GM21515 (cell line): ENCODE measurements around the gene USP10.

ENCODE experiments used
- ATAC-seq: cut with Tn5 transposase; IDR thresholded peaks from one replicate; pipeline ENCODE4 v1.9.1; 2021; ENCODE audit not compliant: unreplicated experiment

USP10 gene

GRCh38 chr16:84795329-84796053, 95.7 kb downstream of the USP10 start:
- no peak for ATAC-seq

- ATAC-seq: no peak
These were observed 100.6 kb downstream of the USP10 start for GRCh38 chr16:84800158-84800978.

GRCh38 chr16:84803146-84803545, 103.3 kb downstream of the USP10 start:
- ATAC-seq: no peak

GRCh38 chr16:84804326-84804725, 104.5 kb downstream of the USP10 start:
- no peak for ATAC-seq

GRCh38 chr16:84806256-84806889, 106.6 kb downstream of the USP10 start:
- no peak for ATAC-seq

- ATAC-seq: no peak
These were observed 107.1 kb downstream of the USP10 start for GRCh38 chr16:84806890-84807258.

- ATAC-seq: no peak
These were observed 108.0 kb downstream of the USP10 start for GRCh38 chr16:84807776-84808175.

- ATAC-seq: no peak
These were observed 109.0 kb downstream of the USP10 start for GRCh38 chr16:84808826-84809225.

- ATAC-seq: no peak
These were observed 110.9 kb downstream of the USP10 start for GRCh38 chr16:84810518-84811273.

- ATAC-seq: no peak
These were observed 111.7 kb downstream of the USP10 start for GRCh38 chr16:84811529-84811928.

- ATAC-seq: no peak
These were observed 113.5 kb downstream of the USP10 start for GRCh38 chr16:84813141-84813934.

GRCh38 chr16:84815462-84815861, 115.7 kb downstream of the USP10 start:
- no peak for ATAC-seq

- no peak for ATAC-seq
These were observed 116.2 kb downstream of the USP10 start for GRCh38 chr16:84816023-84816422.

- ATAC-seq: no peak
These were observed 116.7 kb downstream of the USP10 start for GRCh38 chr16:84816485-84816884.

- no peak for ATAC-seq
These were observed 117.4 kb downstream of the USP10 start for GRCh38 chr16:84817206-84817605.

- ATAC-seq: no peak
These were observed 117.8 kb downstream of the USP10 start for GRCh38 chr16:84817613-84818012.

GRCh38 chr16:84818133-84818532, 118.3 kb downstream of the USP10 start:
- no peak for ATAC-seq

- no peak for ATAC-seq
These were observed 119.3 kb downstream of the USP10 start for GRCh38 chr16:84818989-84819643.

GRCh38 chr16:84819644-84820304, 120.0 kb downstream of the USP10 start, which contains the start of gene CRISPLD2:
Gene CRISPLD2 (plus strand): TSS chr16:84819985. CDS start chr16:84838496, 18,511 bp downstream.
- no peak for ATAC-seq
